ENCODE results near the gene ISCU. TPM values are rescaled to one million over a fixed set of nuclear protein-coding genes. Genes with fewer than 3 reads are reported as not detected.
A peak's percentile ranks its signal among the peaks of the same experiment; 100 is the strongest.

ISCU gene
- total RNA-seq, 6 experiments from 2014 or later, result 36.7 to 81.8 (median 58.4) TPM

DNA sequence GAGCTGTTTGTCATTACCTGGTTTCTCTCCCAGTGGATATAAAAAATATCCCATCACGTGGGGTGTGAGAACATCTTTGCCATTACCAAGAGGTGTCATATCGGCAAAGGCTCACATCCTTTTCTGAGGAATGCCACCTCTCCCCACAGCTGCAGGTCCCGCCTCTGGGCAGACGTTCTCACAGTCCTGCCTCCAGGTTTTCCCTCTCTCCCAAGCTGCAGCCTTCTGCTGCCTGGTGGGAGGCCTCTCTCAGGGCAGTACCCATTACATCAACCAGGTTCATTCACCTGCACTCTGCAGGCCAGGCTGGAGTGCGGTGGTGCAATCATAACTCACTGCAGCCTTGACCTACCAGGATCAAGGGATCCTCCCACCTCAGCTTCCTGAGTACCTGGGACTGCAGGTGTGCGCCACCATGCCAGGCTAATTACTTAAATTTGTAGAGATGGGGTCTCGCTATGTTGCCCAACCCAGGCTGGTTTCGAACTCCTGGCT is 50.4 kb downstream of the ISCU start:
- intact Hi-C loops (cut with DNase I), result loop anchor here (5.0 kb wide), 2 partner anchors 36 to 46 kb away; no protein-coding TSS in a partner anchor
- H3K9me3 ChIP-seq, result no peaks in the 10 kb centered on the region
- H3K27ac ChIP-seq, result no peak overlapping the region
- H3K4me3 ChIP-seq, result no peak overlapping the region
- no peaks in the 10 kb centered on the region for H3K27me3 ChIP-seq
- H3K36me3 ChIP-seq, result no peaks in the 10 kb centered on the region
- TF ChIP-seq, protein P1, sequence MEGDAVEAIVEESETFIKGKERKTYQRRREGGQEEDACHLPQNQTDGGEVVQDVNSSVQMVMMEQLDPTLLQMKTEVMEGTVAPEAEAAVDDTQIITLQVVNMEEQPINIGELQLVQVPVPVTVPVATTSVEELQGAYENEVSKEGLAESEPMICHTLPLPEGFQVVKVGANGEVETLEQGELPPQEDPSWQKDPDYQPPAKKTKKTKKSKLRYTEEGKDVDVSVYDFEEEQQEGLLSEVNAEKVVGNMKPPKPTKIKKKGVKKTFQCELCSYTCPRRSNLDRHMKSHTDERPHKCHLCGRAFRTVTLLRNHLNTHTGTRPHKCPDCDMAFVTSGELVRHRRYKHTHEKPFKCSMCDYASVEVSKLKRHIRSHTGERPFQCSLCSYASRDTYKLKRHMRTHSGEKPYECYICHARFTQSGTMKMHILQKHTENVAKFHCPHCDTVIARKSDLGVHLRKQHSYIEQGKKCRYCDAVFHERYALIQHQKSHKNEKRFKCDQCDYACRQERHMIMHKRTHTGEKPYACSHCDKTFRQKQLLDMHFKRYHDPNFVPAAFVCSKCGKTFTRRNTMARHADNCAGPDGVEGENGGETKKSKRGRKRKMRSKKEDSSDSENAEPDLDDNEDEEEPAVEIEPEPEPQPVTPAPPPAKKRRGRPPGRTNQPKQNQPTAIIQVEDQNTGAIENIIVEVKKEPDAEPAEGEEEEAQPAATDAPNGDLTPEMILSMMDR (IDR thresholded peaks at IDR 0.05), result no peak
- DNase-seq (no peak), ATAC-seq (peak in 1 of 4 donors; percentile 39)
- no peaks in the 10 kb centered on the region for H3K4me1 ChIP-seq
- 72% methylated on average over 4 of the region's 8 CpGs for WGBS (ENCODE audit: insufficient coverage, low coverage, low lambda C conversion rate, missing lambda C conversion rate)

DNA sequence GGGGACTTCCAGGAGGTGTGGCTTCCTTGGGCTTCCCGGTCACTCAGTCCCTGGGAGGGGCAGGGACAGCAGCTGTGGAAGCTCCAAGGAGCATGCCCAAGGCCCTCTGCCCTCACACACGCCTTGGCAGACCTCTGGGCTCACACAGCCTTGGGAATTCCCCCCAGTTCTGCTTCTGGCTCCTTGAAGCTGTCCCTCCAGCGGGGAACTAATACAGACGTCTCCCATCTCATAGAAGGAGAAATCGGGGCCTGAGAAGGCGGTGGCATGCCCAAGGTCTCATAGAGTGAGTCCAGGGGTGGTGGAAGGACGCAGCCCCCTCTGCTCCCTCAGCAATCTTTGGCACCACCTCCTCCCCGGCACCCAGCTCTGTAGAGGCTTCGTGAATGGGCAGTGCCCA is 51.2 kb downstream of the ISCU start:
- no peak for DNase-seq
- H3K4me3 ChIP-seq, result no peak overlapping the region
- no peak for TF ChIP-seq POLR2A (IDR thresholded peaks at IDR 0.05)
- TF ChIP-seq, protein P1 (IDR thresholded peaks at IDR 0.05), result no peak
- ATAC-seq, result peak in 2 of 4 donors; percentile 5 to 38
- no peaks in the 10 kb centered on the region for H3K9me3 ChIP-seq
- H3K36me3 ChIP-seq, result no peaks in the 10 kb centered on the region
- no peak overlapping the region for H3K27ac ChIP-seq
- 40% methylated on average over 4 of the region's 9 CpGs for WGBS (ENCODE audit: insufficient coverage, low coverage, low lambda C conversion rate, missing lambda C conversion rate)
- H3K4me1 ChIP-seq, result no peaks in the 10 kb centered on the region
- intact Hi-C loops (cut with DNase I), result loop anchor here (5.0 kb wide), 2 partner anchors 36 to 46 kb away; no protein-coding TSS in a partner anchor
- no peaks in the 10 kb centered on the region for H3K27me3 ChIP-seq

DNA sequence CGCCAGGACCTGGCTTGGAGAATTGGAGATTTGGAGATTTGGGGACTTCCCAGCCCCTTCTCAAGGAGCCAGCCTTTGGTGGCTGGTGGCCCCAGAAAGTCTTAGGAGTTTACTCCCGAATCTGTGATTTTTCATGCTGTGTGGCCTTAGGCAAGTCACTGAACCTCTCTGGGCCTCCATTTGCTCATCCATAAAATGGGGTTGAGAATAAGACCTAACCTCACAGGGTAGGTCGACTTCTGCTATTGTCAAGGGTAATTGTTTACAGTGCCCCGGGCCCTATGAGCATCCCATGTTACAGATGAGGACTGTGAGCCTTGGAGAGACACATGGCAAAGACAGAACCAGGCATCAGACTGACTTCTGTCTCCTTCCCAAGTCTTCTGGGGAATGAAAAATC is 51.6 kb downstream of the ISCU start:
- intact Hi-C loops (cut with DNase I), result loop anchor here (5.0 kb wide), 2 partner anchors 37 to 47 kb away; no protein-coding TSS in a partner anchor
- Histone ChIP-seq H3K27ac (no peak overlapping the region), H3K36me3 (no peaks in the 10 kb centered on the region), H3K4me3 (no peak overlapping the region), H3K27me3 (no peaks in the 10 kb centered on the region), H3K9me3 (no peaks in the 10 kb centered on the region), H3K4me1 (no peaks in the 10 kb centered on the region)
- TF ChIP-seq POLR2A (IDR thresholded peaks at IDR 0.05), result no peak
- TF ChIP-seq, protein P1 (IDR thresholded peaks at IDR 0.05), result no peak
- no peak for ATAC-seq
- WGBS (ENCODE audit: insufficient coverage, low coverage, low lambda C conversion rate, missing lambda C conversion rate), result 63% methylated on average over 4 of the region's 4 CpGs
- DNase-seq, result no peak

DNA sequence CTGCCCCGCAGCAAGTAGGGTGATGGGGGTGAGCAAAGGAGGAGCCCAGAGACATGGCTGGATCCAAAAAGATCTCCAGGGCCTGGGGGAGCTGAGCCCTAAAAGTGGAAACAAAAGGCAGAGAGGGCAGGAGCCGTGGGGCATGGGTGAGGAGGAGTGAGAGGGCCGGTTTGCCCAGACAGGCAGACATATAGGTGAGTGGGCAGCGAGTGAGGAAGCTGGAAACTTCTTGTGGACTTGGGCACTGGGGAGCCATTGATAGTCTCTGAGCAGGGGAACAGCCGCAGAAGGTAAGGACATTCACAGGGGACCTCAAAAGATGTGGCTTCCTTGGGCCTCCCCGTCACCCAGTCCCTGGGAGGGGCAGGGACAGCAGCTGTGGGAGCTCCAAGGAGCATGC is 52.2 kb downstream of the ISCU start:
- intact Hi-C loops (cut with DNase I), result loop anchor here (5.0 kb wide), 2 partner anchors 37 to 47 kb away; no protein-coding TSS in a partner anchor
- TF ChIP-seq POLR2A (IDR thresholded peaks at IDR 0.05), result no peak
- TF ChIP-seq, protein P1 (IDR thresholded peaks at IDR 0.05), result no peak
- Histone ChIP-seq H3K9me3 (no peaks in the 10 kb centered on the region), H3K27ac (no peak overlapping the region), H3K4me3 (no peak overlapping the region), H3K4me1 (no peaks in the 10 kb centered on the region), H3K27me3 (no peaks in the 10 kb centered on the region), H3K36me3 (no peaks in the 10 kb centered on the region)
- 72% methylated on average over 2 of the region's 6 CpGs for WGBS (ENCODE audit: insufficient coverage, low coverage, low lambda C conversion rate, missing lambda C conversion rate)
- ATAC-seq (no peak), DNase-seq (no peak)
